HG03097 (cell line): ENCODE results near the gene NDUFS5.
"Not testable (repeated sequence)": the region's sequence is repeated elsewhere in the genome, so short reads cannot be mapped to it uniquely, and the experiment has no call there.

Experiments used
- ATAC-seq: cut with Tn5 transposase; IDR thresholded peaks from one replicate; pipeline ENCODE4 v1.9.1; 2021; ENCODE audit not compliant: unreplicated experiment, low FRiP score

NDUFS5 gene

GRCh38 chr1:39061951-39062350 lies 35.8 kb downstream of the NDUFS5 start:
- ATAC-seq: no peak

- ATAC-seq: no peak
Measured at GRCh38 chr1:39063191-39063590, 37.0 kb downstream of the NDUFS5 start.

- ATAC-seq: no peak
Measured at GRCh38 chr1:39063775-39064174, 37.6 kb downstream of the NDUFS5 start.

DNA sequence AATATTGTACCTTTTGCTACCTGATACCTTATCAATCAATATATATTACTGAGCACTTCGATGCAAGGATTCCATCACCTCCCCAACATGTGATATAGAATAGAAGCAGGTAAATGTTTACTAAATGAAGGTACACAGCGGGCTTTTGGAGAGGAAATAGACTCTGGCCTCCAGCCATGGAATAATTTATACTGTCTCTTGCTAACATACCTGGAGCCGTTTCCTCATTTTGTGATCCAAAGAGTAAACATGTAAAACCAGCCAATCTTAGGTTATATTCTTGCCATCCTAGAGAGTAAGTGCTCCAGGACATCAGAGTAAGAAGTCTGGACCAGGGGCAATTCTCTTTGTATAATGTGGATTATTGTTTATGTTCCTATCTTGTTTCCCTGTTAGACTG lies 39.4 kb downstream of the NDUFS5 start:
- ATAC-seq: no peak

GRCh38 chr1:39068227-39068626 lies 42.1 kb downstream of the NDUFS5 start:
- not testable (repeated sequence) for ATAC-seq

DNA sequence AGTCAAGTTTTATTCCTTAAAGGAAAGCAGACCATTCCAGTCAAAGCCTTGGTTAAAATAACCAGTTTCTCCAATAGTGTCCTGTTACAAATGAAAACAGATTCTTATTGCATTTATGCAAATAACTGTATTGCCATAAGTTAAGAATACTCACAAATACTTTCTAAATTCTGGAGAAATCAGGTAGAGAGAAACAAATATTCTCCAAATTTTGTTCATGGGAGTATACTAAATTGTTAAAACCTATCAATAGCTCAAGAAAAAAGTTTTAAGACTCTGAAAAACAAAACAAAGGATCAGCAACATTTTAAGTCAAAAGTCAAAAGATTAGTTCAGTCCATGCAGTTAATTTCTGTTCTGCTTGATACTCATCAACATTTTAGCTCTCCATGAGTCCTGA lies 45.4 kb downstream of the NDUFS5 start:
- not testable (repeated sequence) for ATAC-seq

- ATAC-seq: no peak
Measured at GRCh38 chr1:39076127-39076798, 50.1 kb downstream of the NDUFS5 start.

DNA sequence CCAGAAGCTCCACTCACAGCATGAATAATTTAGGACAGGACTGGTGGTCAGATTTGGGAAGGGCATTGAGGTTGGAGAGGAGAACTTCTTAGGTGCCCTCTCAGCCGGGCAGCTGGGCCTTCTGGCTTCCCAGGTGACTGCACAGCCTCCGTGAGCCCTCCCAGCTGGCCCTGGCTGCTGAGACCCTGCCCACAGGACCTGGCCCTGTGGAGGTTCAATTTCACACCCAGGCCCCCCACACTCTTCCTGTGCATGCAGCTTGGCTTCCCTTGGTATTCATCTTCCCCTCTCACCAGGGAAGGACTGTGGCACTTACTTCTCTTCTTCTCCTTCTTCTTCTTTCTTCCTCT lies 50.6 kb downstream of the NDUFS5 start:
- ATAC-seq: no peak

DNA sequence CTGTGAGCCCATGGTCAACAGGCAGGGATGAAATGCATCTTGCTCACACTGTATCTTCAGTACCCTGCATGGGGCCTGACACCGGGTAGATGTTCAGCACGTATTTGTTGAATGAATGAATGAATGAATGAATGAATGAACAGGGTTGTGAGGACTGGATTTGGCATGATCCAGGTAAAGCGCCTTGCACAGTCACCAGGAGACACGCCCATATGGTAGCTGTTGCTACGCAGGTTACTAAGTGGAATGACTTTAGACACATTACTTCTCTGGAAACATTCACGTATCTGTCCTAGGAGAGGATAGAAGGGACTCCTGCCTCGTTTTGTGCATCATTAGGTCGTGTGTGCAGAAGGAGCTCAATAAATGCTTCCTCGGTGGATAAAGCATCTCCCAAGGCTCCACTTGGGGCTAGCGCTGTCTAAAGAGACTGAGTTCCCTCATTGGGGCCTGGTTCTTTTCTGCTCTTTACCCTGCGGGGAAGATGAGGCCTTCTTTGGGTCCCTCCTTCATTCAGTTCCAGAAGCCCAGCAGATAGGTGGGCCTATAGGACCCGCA lies 54.2 kb downstream of the NDUFS5 start:
- no peak for ATAC-seq

- no peak for ATAC-seq
Measured at GRCh38 chr1:39080831-39081270, 54.7 kb downstream of the NDUFS5 start.

- no peak for ATAC-seq
Measured at GRCh38 chr1:39081271-39082009, 55.3 kb downstream of the NDUFS5 start.

DNA sequence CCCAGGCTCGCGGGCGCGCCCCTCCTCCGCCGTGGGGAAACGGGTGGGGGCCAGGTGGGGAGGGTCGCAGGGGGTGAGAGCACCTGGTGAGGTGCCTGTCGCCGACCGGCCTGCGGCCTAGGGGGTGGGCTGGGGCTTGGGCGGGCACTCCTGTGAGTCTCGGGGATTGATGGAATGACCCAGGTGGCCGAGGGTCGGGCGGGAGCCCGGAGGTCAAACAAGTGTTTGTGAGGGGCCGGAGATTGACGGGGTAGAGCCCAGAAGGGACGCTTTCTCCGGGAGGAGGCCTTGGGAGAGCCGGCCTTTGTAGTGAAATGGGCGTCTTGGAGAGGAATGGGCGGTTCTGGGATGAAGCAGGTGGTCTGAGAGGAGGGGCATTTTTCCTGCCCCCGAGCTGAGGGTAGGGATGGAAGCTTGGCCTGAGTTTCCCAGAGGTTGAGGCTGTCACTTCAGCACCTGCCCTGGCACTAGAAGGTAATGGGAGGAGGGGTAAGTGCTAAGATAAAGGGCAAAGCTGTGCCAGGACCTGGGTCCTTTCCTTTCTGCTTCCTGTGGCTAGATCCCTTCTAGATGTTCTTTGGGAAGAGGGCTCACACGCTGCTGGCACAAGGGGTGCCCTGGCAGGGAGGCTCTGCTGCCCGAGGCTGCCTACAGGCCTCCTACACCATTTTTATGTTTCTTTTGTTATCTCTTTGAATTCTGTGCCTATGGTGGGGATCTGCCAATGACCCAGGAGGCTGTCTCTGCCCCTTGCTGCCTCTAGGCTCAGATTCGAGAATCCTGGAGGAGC lies 56.1 kb downstream of the NDUFS5 start:
- ATAC-seq: no peak

GRCh38 chr1:39082811-39083576 lies 56.8 kb downstream of the NDUFS5 start:
- no peak for ATAC-seq

GRCh38 chr1:39084191-39084590 lies 58.0 kb downstream of the NDUFS5 start:
- no peak for ATAC-seq
